Measurements from ENCODE around the gene SVOPL. TPM values are rescaled to one million over a fixed set of nuclear protein-coding genes. Genes with fewer than 3 reads are reported as not detected.

Gene SVOPL
- total RNA-seq, 1 donor from 2014 or later, result not detected

DNA sequence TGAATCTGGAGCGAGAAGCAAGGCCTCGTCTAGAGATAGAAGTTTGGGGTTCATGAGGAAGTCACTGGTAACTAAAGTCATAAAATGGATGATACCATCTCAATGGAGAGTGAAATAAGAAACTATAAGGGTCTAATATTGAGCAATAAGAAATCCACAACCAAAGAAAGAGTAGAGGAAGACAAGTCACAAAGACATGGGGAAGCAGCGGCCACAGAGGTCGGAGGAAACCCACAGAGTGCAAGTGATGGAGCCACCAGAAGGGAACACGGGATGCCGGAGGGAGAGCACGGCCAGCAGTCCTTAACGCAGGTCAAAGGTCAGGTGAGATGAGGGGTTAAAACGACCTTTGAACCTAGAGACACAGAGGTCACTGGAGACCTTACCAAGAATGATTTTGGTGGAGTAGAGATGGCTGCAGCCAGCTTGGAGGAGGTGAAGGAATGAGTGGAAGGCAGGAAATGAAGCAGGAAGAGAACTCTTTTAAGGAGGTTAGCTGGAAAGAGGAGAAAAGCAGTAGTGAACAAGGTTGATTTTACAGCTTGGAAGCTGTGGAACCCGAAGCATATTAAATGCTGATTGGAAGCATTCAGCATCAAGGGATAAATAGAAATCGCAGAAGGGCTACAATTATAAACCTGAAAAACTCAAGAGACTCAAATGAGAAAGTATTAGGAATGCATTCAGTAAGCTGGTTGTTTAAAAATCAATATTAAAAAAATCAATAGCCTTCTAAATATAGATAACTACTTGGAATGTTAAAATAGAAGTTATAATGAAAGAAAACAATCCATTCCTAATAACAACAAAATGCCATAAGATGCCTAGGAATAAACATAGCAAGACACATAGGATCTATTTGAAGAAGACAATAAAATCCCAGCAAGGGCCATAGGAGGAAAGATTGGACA is 93.7 kb downstream of the SVOPL start:
- no peak for DNase-seq (ENCODE audit: low read depth, low spot score)

GRCh38 chr7:138606236-138606635 is 94.9 kb downstream of the SVOPL start:
- DNase-seq (ENCODE audit: low read depth, low spot score), result no peak

- no peak for DNase-seq (ENCODE audit: low read depth, low spot score)
These were observed 97.4 kb downstream of the SVOPL start for GRCh38 chr7:138603549-138604318.

GRCh38 chr7:138602451-138602850 is 98.7 kb downstream of the SVOPL start:
- DNase-seq (ENCODE audit: low read depth, low spot score), result no peak

GRCh38 chr7:138595454-138595853 is 105.7 kb downstream of the SVOPL start:
- no peak for DNase-seq (ENCODE audit: low read depth, low spot score)

DNA sequence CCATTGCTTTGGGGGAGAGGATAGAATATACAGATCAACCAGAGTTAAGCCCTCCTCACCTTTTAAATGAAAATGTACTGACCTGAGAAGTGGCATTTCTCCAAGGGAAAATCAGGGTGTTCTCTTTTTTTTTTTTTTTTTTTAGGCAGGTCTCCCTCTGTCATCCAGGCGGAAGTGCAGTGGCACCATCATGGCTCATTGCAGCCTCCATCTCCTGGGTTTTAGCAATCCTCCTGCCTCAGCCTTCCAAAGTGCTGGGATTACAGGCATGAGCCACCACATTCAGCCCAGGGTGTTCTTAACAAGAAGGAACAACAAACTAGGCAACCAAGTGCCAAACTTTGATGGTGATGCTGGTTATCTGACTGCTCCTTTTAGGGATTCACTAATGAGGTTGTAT is 111.0 kb downstream of the SVOPL start:
- DNase-seq (ENCODE audit: low read depth, low spot score), result no peak

- no peak for DNase-seq (ENCODE audit: low read depth, low spot score)
These were observed 112.2 kb downstream of the SVOPL start for GRCh38 chr7:138588986-138589385.

DNA sequence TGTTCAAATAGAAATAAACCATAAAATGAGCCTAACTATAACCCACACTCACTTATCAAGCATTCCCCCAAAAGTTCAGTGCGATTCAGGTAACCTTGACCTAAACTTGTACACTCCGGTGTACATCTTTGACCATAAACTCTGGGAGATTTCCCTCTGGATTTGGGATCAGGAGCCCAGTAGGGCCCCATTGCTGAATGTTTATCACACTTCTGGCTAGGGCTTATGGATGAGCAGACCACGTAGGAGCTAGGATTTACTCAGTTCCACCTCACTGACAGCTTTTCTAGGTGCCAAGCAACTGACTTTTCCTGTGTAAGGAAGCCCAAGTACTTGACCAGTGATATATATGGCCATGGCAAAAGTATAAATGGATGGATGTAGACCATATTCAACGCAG is 113.7 kb downstream of the SVOPL start:
- no peak for DNase-seq (ENCODE audit: low read depth, low spot score)

- DNase-seq (ENCODE audit: low read depth, low spot score), result no peak
These were observed 115.7 kb downstream of the SVOPL start for GRCh38 chr7:138585283-138585993.

DNA sequence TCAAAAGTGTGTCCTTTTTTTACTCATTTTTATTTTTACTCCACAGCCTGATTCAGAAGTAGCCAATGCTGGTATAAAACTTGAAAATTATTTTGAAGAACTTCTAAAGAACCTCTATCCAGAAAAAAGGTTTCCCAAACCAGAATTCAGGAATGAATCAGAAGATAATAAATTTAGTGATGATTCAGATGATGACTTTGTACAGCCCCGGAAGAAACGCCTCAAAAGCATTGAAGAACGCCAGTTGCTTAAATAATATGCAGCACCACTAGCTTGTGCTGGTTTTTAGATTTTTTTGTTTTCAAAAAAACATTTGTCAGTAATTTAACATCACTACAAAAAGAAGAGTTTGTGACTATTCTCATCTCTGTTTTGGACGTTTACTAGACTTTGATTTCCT is 116.5 kb downstream of the SVOPL start:
- no peak for DNase-seq (ENCODE audit: low read depth, low spot score)

GRCh38 chr7:138584283-138584682 is 116.9 kb downstream of the SVOPL start:
- no peak for DNase-seq (ENCODE audit: low read depth, low spot score)

DNA sequence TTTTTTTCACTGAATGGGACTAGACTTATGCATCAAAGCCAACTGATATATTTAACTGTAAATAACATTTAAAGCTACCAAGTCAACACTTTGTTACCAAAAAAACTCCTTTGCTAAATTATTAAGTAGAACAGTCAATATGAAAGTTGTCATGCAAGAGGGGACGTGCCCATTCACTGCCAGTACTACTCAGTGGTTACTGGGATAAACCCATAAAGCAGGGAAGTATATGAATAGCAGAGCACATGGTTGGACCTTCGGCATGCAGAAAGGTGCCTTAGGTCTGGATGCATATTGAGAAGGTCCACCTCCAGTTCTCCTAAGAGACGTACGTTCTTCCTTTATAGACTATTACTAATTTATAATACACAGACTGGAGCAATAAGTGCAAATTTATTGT is 120.1 kb downstream of the SVOPL start:
- no peak for DNase-seq (ENCODE audit: low read depth, low spot score)

- no peak for DNase-seq (ENCODE audit: low read depth, low spot score)
These were observed 121.5 kb downstream of the SVOPL start for GRCh38 chr7:138579671-138580070.

DNA sequence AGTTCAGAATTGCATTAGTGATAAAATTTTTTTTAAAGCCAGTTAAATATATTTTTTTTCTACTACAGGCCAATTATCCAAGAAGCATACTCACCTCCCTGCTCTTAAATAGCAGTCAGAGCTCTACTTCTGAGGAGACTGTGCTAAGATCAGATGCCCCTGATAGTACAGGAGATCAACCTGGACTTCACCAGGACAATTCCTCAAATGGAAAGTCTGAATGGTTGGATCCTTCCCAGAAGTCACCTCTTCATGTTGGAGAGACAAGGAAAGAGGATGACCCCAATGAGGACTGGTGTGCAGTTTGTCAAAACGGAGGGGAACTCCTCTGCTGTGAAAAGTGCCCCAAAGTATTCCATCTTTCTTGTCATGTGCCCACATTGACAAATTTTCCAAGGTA is 122.0 kb downstream of the SVOPL start:
- no peak for DNase-seq (ENCODE audit: low read depth, low spot score)

- DNase-seq (ENCODE audit: low read depth, low spot score), result no peak
These were observed 125.2 kb downstream of the SVOPL start for GRCh38 chr7:138575897-138576428.

DNA sequence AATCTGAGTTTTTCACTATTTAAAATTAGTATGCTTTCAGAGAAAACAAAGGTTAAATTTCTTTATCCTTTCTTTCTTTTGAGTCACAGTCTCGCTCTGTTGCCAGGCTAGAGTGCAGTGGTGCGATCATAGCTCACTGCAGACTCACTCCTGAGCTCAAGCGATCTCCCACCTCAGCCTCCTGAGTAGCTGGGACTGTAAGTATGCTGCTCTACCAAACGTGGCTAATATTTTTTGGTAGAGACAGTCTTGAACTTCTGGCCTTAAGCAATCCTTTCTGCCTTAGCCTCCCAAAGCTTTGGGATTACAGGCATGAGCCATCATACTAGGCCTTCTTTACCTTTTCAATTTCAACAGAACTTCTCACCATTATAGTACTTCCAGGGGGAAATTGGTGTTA is 127.4 kb downstream of the SVOPL start:
- DNase-seq (ENCODE audit: low read depth, low spot score), result no peak

GRCh38 chr7:138570715-138571114 is 130.4 kb downstream of the SVOPL start:
- no peak for DNase-seq (ENCODE audit: low read depth, low spot score)

DNA sequence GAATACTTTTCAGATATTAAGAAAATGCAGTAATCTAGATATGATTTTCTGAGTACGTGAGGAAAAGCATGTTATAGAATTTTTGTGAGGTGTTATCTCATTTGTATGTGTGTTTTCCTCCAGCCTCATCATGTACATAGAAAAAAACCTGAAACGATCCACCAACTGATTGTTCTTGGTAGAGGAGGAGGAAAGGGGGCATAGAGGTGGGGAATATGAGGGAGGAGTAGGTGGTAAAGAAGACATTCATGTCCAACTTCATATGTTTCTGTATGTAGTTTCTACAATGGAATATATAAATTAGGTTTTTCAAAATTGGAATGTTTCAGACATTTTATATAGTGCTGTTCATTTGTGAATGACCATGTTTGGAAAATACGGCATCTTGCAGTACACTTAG is 131.7 kb downstream of the SVOPL start:
- DNase-seq (ENCODE audit: low read depth, low spot score), result no peak

- DNase-seq (ENCODE audit: low read depth, low spot score), result no peak
These were observed 132.5 kb downstream of the SVOPL start for GRCh38 chr7:138568655-138569054.

DNA sequence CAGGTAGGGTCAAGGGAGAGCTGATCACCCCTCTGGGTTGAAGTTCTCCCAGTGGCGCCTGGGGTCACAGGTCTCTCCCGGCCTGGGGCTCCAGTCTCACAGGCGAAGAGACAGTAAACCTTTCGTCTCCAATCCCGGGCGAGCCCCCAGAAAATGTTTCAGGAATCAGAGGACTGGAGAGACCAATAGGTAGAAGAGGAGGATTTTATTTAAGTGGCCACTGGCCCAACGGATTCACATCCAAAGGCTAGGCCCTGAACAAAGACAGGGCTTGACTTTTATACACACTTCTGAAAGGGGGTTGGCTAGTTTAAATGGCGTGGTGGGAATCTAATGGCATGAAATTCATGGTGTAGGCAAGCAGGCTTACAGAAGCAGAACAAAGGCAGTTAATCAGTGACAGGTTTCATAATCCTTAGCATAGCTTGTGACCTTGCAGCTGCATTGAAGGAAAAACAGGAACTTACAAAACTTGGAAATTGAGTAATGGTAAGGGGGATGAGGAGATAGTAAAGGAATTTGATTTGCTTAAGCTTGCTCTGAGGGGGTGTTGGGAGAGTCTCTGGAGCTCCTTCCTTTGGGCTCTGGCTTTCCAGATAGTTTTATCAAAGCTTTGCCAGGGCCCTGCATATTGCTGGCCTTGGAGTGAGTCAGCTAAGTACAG is 135.6 kb downstream of the SVOPL start:
- DNase-seq (ENCODE audit: low read depth, low spot score), result no peak

- no peak for DNase-seq (ENCODE audit: low read depth, low spot score)
These were observed 136.1 kb downstream of the SVOPL start for GRCh38 chr7:138565071-138565450.

All from pulmonary artery endothelial cell (primary cell).